NCI-H1694 treated with DMSO at 0.1 percent for 48 hours (cell line): Measurements from ENCODE around the gene PRR7.

Source experiments
- DNase-seq: peaks from one replicate; lab custom pipeline; 2025; lab: John Stamatoyannopoulos, UW

The PRR7 gene

GRCh38 chr5:177435847-177436536 lies 10.6 kb upstream of the PRR7 start:
- DNase-seq = no peak

DNA sequence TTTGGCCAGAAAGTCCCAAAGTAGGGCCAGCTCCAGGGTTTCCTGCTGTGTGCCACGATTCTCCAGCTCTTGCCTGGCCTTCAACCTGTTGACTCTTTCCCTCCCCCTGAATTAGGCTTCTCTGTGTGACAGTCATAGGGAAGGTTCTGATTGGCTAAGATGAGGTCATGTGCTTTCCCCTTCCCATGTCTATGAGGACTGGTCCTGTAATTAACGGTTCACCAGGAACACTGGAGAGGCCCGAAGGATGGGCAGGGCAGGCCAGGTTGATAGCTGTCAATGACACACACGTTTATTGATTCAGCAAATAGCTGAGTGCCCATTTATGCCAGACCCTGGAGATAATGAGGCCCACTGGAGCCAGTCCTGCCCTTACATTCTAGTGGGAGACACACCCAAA lies 9.0 kb upstream of the PRR7 start:
- no peak for DNase-seq

GRCh38 chr5:177438468-177438867 lies 8.1 kb upstream of the PRR7 start:
- no peak for DNase-seq

GRCh38 chr5:177439518-177440053 lies 7.0 kb upstream of the PRR7 start:
- no peak for DNase-seq

- no peak for DNase-seq
Measured at GRCh38 chr5:177440211-177440989, 6.2 kb upstream of the PRR7 start.

DNA sequence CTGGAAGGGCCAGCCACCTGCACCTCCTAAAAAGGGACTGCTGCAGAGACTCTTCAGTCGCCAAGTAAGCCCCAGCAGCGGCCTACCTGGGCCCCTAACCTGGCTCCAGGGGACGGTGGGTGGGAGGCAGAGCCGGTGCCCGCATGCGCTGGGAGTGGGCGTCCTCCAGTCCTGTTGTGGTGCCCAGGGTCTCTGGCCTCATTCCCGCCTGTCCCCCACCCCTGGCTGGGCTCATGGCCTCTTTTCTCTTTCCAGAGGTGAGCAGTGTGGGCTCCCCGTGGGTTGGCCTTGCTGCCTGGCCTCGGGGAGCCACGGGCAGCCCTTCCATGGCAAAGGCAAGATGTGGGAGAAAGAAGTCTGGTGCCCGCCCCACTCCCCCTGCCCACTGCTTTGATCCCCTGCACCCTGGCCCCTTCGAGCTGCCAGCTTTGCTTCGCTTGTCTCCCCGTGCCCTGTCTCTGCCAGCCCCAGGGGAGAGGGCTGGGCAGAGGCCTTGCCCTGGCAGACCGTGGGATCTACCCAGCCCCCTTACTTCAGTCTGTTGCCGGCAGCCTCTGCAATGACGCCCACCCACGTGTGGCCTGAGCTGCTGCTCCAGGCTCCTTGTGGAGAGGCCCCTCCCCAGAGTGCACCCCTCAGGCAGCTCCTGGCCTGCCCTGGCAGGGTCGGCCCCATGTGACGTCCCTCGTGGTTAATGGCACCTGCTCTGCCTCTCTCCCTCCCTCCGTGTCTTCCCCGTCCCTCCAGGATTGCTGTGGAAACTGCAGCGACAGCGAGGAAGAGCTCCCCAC lies 5.4 kb upstream of the PRR7 start:
- no peak for DNase-seq

DNA sequence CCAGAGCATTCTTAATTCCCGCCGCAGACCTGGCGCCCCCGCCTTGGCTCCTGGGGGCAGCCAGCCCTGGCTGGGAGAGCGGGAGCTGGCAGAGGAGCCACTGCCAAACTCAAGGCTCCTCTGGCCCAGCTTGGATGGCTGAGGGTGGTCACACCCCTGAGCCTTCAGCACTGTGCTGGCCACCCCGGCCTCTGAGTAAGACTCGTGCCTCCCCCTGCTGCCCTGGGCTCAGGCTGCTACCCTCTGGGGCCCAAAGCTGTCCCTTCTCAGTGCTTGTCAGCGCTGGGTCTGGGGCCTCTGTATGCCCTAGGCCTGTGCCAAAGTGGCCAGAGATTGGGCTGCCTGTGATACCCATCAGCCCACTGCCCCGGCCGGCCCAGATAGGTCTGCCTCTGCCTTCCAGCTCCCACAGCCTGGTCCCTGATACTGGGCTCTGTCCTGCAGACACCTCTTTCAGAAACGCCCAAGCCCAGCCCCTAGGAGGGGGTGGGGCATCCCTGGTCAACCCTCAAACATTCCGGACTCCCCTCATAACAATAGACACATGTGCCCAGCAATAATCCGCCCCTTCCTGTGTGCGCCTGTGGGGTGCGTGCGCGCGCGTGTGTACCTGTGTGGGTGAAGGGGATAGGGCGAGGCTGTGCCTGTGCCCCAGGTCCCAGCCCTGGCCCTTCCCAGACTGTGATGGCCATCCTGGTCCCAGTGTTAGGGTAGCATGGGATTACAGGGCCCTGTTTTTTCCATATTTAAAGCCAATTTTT lies 4.4 kb upstream of the PRR7 start:
- no peak for DNase-seq

GRCh38 chr5:177443144-177443983 lies 3.2 kb upstream of the PRR7 start:
- no peak for DNase-seq

- no peak for DNase-seq
Measured at GRCh38 chr5:177444106-177445051, 2.2 kb upstream of the PRR7 start.

- DNase-seq = no peak
Measured at GRCh38 chr5:177445052-177445916, 1.3 kb upstream of the PRR7 start.

DNA sequence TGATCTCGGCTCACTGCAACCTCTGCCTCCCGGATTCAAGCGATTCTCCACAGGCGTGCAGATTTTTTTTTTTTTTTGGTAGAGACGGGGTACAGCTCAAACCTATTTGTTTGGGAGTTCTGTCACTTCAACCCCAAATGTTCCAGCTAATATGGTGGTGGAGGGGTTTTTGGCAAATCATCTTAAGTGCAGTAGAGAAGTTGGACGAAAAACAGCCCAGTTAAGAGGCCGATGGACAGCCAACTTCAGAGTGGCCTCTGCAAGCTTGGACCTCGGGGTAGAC lies 756 bp upstream of the PRR7 start:
- no peak for DNase-seq

DNA sequence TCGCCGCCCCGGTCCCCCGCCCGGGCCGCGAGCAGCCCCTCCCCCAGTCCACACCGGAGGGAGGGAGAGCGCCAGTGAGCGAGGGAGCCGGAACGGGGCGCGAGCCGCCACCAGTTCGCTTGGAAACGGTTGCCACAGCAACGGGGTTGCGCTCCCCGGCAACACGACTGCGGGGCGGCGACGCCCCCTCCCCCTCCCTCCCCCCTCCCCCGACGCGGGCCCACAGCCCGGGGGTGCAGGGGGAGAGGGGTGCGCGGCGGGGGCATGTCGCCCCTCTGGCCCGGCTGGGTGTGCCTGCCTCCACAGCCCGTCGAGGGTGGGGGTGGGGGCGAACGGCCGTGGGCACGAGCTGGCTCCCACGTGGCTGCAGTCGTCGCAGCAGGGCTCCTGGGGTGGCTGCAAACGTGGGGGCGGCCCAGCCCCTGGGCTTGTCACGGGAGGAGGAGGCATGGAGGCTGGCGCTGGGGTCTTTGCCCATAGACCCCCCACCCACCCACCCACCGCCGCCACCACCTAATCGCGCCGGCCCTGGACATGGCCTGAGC lies 524 bp downstream of the PRR7 start:
- DNase-seq = no peak

DNA sequence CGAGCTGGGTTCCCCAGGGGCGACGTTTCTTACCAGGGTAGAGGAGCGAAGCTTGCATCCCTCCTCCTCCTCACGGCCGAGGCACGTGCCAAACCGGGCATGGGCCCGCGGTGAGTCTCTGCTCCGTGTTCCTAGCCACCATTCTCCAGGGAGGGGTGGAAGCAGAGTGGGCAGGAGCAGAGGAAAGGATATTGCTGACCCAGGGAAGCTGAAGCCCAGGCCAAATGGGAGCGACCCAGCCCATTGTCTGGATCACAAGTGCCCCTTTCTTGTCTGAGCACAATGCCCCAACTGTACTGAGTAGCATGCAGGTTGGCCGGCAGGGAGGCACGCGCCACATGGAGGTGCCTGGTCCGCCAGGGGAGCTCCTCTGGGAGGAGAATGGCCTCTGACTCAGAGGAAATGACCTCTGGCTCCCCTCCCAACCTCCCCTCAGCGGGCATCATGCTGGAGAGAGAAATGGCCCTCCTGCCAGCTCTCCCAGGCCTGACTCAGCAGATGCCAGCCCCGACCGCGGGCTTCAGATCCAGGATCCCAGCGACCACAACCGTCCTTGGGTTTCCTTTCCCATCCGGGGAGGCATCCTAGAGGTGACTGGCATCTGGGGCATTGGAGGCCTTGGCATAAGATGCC lies 1.1 kb downstream of the PRR7 start:
- no peak for DNase-seq

GRCh38 chr5:177448244-177448950 lies 1.8 kb downstream of the PRR7 start:
- DNase-seq = no peak

DNA sequence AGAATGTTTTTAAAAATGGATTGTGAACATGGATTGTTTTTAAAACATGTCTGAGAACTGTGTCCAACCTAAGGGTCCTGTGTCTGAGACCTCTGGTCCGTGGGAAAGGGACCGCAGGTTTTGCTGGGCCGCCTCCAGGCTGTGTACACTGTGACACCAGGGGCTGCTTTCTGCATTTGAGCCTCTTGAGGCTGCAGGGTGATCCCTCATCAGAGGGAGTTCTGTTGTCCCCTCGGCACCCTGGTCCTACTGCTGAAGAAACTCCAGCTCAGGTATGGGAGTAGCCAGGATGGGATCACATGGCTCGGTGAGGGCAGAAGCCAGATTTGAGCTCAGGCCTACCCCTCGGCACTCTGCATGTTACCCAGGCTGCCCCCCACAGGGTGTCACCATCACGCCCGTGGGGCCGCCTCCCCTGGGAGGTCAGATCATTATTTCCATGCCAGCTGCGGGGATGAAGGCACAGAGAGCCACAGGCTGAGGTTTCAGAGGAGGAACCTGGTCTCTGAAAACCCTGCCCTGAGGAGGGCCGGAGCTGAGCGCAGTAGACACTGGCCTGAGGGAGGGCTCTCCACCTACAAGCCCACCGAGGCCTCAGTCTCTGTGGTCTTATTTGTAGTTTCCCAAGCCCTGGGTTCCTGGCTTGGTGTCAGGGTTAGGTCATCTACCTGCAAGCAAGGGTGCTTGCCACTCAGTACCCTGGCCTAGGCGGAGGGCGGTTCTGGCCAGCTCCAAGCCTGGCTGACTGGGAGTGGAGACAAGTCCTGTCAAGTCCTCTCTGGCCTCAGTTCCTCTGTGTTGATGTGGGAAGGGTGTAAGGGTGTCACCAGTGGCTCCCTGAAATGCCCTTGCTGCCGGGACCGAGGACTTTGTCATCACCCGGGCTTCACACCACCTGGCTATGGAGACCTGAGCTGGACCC lies 2.8 kb downstream of the PRR7 start:
- no peak for DNase-seq

DNA sequence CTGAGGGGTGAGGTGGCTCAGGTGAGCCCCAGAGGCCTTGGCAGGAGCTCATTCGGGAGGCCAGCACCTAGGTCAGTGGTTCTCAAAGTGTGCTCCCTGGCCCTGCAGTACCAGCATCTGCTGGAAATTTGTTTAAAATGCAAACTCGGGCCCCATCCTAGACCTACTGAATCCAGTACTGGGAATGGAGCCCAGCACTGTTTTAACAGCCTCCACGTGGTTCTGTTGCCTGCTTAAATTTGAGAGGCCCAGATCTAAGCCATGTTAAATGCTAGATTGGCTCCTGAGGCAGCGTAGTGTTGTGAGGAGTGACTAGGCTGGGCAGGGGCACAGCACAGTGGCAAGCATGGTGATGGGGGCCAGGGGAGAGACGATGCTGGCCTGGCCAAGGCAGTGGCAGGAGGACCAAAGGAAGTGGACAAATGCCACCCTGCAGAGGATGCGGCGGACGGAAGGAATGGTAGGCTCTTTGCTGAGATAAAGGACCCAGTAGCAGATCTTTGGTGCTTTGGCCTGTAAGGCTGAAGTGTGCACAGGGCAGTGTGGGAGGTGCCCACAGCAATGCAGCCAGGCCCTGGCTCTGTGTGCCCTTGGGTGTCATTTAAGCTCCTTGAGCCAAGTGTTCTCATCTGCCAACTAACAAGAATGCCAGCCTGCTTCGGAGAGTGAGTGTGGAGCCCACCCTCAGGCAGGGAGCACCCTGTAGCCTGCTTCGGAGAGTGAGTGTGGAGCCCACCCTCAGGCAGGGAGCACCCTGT lies 4.2 kb downstream of the PRR7 start:
- no peak for DNase-seq
